ENCODE measurements around the gene CDH24.

- TF ChIP-seq CTCF (IDR thresholded peaks at IDR 0.05; ENCODE audit: borderline replicate concordance, extremely low read depth, low read length, poor library complexity, severe bottlenecking) (no peak), EZH2 (IDR thresholded peaks at IDR 0.05; ENCODE audit: borderline replicate concordance, low read depth, low read length, severe bottlenecking) (no peak)
Measured at GRCh38 chr14:23015618-23016017, 41.7 kb downstream of the CDH24 start.
